ENCODE results near the gene ETF1.

ETF1 gene

GRCh38 chr5:138459311-138459933 lies 83.6 kb downstream of the ETF1 start:
- DNase-seq, result peak; percentile 90

GRCh38 chr5:138458856-138459255 lies 84.2 kb downstream of the ETF1 start:
- DNase-seq, result no peak

- DNase-seq, result no peak
Observed at GRCh38 chr5:138458384-138458783, 84.7 kb downstream of the ETF1 start.

- no peak for DNase-seq
Observed at GRCh38 chr5:138457531-138458275, 85.3 kb downstream of the ETF1 start.
